Adipose tissue (tissue), 3 donors: ENCODE measurements around the gene POC1B. TPM values are rescaled to one million over a fixed set of nuclear protein-coding genes. Genes with fewer than 3 reads are reported as not detected.

Source experiments
- H3K27ac ChIP-seq: one replicate; pipeline ENCODE4 v1.5.1; 2013; ENCODE audit warnings: low read depth, low read length
- WGBS, 3 donors: extraction: QIAGEN DNeasy Blood & Tissue Kit; methylation state at CpG; one replicate each; pipeline ENCODE4 v1.1.7; 2013; 5-methylcytosine and 5-hydroxymethylcytosine counted together
- polyA plus RNA-seq, 3 donors: library from polyadenylated mRNA; stranded (reverse); fragments of 200-250 nt; gene quantifications; one replicate each; pipeline ENCODE4 v1.2.3, GENCODE V29; 2013
- donor health status: healthy with polysubstance abuse.
- donor health status: Bipolar disorder and iron deficiency.
- donor health status: healthy.

Gene POC1B
- polyA plus RNA-seq, 3 donors: 3.6 to 8.1 (median 6.1) TPM

DNA sequence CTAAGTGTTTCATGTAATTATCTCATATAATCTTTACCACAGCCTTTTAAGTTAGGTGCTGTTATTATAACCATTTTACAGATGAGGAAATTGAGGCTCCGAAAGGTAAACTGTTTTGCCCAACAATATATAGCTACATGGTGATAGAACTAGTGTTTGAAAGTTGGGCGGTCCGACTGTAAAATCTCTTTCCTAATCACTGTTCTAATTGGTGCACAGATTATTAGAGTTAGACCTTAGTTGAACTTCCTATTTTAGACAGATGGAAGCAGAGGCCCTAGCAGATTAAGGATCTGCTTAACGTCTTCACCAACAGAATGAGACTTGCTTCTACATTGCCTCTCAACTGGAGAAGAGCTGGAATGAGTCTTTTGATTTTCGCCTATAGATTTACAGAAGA, 143.5 kb downstream of the POC1B start:
- 65 to 85% (median 73%) methylated on average over 5 of the region's 5 CpGs for WGBS, 3 donors
- H3K27ac ChIP-seq: no peak overlapping the region

DNA sequence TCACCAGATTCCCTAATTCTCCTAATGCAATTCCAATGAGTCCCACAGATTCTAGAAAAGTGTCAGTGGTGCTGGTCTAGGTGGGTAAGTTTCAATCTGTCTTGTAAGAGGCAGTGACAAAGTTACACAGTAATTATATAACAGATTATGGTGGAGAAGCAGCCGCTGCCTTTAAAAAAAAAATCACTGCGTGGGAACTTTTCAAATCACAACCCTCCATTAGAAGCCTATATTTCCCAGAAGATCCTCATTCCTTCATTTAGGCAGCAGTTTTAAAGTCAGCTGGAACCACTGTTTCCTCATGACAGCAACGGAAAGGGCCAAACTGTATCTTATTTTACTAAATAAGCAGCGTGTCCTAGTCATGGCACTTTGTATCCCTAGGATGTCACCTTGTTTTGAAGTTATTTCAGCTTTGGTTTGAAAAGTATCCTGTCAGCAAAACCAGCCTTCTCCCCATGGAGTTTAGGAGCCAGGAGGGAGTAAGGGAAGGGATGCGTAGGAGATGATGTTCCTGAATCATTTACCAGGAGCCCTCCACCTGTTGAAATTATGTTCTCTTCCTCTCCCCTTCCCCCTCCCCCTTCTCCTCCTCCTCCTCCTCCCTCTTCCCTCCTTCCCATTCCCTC, 145.9 kb downstream of the POC1B start:
- H3K27ac ChIP-seq: no peak overlapping the region
- WGBS, 3 donors: 83 to 89% (median 87%) methylated on average over 5 of the region's 5 CpGs

DNA sequence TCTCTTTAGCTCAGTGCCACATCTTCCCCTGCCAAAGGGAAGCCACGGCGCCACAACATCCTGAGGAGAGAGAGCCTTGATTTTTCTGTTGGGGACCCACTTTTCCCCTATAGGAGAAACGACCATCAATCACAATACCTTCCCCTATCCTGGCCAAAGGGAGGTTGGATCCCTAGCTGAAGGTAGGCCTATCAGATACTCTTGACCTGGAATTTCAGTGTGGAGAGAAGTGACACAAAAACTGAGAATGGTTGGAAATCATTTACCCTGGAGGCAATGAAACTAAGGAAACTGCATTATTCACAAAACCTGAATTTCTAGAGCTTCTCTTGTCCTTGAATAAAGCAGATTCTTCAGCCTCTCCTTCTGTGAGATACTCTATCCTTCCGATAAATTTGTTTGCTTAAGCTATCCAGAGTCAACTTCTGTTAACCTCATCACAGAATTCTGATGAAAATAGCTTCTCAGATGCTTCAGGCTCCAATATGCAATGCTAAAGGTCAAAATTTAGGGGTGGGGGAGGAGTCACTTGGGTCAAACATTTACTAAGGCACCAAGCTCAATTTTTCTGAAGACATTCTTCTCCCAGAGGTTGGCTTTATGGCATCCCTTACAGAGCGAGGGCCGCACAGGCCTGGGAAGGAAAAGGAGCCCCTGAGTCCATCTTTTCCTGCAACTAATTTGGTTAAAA, 146.6 kb downstream of the POC1B start:
- WGBS, 3 donors: 78 to 84% (median 79%) methylated on average over 6 of the region's 6 CpGs
- H3K27ac ChIP-seq: no peak overlapping the region

DNA sequence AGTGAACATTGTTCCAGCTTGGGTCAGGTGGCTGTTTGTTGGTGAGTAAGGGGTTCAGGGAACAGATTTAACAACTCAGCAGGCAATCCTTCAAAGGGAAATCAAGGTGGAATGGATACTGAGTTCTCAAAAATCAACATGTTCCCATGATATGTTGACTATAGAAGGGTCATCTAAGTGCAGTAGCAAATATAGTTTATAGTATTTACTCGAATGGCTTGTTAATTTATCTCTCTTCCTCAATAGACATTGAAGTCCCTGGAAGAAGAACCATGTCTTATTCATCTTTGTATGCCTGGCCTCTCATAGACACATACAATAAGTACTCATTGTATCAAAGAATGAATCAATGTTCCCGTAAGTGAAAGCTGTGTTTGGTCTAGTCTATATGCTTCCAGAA, 149.0 kb downstream of the POC1B start:
- no peak overlapping the region for H3K27ac ChIP-seq
- WGBS, 3 donors: 90 to 94% (median 93%) methylated on average over 2 of the region's 2 CpGs

DNA sequence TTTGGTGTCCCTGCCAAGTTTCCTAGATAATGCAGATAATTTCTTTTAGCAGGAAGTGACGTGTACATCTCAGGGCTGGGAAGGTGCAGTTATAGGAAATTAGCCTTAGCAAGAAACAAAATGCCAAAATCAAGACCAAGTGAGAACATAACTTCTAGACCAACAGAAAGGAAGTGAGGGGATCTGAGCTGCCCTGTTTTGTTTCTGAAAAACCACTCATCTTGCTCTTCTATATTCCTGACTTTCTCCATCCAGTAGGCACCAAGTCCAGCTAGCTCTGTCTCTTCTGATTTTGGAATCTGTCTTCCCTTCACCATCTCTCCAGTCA, 149.7 kb downstream of the POC1B start:
- no peak overlapping the region for H3K27ac ChIP-seq
- 69 to 92% (median 82%) methylated on average over 1 of the region's 1 CpG for WGBS, 3 donors

DNA sequence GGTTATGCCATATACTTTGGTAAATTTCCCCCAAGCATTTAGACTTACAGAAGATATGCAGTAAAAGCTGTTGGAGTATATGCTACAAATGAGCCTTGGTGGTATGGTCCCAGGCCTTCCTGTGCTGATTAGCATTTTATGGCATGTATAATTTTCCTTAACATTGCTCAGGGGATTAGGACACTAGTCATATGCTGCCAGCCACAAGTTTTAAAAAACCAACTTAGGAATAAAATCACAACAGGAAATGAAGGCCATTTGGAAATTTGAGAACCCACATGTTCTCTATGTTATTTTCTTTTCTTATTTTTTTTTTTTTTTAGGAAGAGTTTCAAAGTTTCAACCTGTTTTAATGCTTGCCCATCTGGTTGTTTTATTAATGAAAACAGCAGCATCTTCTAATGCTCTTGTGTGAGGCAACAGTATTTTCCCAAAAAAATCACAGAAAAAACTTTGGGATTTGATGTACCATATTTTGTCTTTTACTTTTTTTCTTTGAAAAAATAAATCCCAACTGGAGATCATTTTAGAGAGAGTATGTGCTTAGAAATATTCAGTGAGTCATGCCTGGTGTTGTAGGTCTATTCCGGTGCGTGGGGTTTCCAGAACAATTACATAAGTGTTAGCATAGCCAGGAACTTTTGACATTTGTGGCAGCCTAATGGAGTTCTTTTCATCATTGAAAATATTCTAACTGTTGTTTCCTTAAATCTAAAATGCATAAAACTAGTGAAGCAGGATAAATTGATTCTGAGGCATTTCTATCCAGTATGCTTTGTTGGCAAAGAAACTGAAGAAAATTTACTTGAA, 151.9 kb downstream of the POC1B start:
- no peak overlapping the region for H3K27ac ChIP-seq
- WGBS, 3 donors: 25 to 59% (median 43%) methylated on average over 2 of the region's 2 CpGs

DNA sequence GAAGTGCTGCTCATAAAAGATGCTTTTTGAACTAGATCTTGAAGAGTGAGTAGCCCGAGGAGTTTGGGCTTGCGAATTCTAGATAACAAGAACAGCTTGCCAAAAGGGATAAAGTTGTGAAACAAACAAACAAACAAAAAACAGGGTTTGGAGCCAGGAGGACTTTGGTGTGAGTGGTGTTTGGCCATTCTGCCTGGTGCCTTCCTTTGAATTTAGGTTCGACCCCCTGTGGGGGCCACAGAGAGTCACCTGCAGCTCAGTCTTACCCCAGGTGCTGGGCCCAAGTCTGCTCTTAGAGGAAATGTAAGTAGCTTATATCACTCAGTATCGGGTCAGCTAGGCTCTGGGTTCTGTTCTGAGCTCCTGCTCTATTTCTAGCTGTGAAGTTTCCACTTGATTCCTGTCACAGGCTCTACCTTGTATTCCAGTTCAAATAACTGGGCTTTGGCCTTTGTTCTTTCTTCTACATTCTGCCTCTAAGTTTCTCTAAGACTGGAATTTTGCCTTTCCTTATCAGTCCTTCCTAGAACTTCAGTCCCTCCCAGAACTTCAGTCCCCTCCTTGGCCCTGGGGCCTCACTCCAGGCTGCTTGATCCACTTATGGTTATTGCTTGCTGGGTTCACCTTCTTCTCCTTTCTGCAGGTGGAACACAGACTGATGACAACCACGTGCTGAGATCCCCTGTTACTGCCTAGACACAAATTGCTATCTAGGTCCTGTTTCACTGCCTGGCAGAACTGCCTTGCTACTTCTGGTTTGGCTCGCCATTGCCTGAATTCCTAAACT, 153.1 kb downstream of the POC1B start:
- H3K27ac ChIP-seq: no peak overlapping the region
- 69 to 89% (median 88%) methylated on average over 6 of the region's 6 CpGs for WGBS, 3 donors

DNA sequence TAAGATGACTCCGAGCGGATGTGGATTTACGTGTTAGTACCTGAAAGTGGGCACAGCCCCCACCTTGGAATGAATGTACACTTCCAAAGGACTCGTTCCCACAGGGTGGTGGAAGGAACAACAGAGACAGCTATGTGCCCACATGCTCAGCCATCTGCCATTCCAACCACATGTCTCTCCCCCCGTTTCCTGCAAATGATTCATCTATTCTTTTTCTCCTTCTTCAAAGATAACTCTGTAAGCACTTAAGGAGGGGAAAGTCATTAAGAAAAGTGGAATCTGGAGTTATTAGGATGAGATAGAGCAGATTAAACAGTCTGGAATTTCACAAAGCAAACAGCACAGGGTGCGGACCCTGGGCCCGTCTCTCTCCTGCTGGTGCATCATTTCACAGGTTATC, 155.0 kb downstream of the POC1B start:
- WGBS, 3 donors: 73 to 83% (median 78%) methylated on average over 7 of the region's 7 CpGs
- H3K27ac ChIP-seq: no peak overlapping the region

DNA sequence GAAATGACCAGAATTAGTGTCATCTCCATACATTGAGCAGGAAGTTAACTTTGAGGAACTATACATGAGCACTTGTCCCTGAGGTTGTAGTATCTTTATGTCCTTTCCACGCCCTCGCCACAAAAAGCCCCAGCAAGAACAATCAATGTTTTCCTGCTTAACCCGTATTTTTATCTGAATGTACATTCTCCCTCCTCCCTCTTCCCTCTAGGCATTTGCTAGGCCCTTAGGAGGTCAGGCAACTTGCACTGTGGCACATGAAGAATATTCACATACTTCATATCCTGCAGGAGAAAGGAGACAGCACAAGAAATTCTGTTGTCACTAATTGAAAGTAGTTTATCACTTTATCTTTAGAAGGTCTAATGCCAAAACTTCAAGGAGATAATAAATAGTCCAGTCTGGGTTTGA, 155.4 kb downstream of the POC1B start:
- WGBS, 3 donors: 46 to 61% (median 57%) methylated on average over 3 of the region's 3 CpGs
- H3K27ac ChIP-seq: no peak overlapping the region

Other genes with a start within 250 kb of the POC1B start
- gene DUSP6, start 173.5 kb downstream of the POC1B start, polyA plus RNA-seq: 100 to 1,000 TPM in 1 of 3 donors, 10 to 100 TPM in 2; 23.7 to 224 (median 34.2) TPM
- gene GALNT4, start 1.3 kb downstream of the POC1B start, polyA plus RNA-seq: 1 to 10 TPM; 2.0 to 2.6 (median 2.3) TPM
- gene ATP2B1, start 182.8 kb upstream of the POC1B start, polyA plus RNA-seq: 10 to 100 TPM in 1 of 3 donors, 1 to 10 TPM in 2; 3.7 to 13.3 (median 5.6) TPM